HG03039 (cell line): ENCODE data around the gene HMGA1.

ENCODE experiments used
- ATAC-seq: cut with Tn5 transposase; IDR thresholded peaks from one replicate; pipeline ENCODE4 v1.9.1; 2021; ENCODE audit warnings: mild to moderate bottlenecking, moderate library complexity; ENCODE audit not compliant: unreplicated experiment

The HMGA1 gene

GRCh38 chr6:34223956-34224940 is 12.4 kb upstream of the HMGA1 start:
- ATAC-seq: peak; percentile 78

- ATAC-seq: no peak
Measured at GRCh38 chr6:34225551-34225950, 11.1 kb upstream of the HMGA1 start.

- no peak for ATAC-seq
Measured at GRCh38 chr6:34226066-34226465, 10.6 kb upstream of the HMGA1 start.

GRCh38 chr6:34226731-34227586 is 9.7 kb upstream of the HMGA1 start:
- no peak for ATAC-seq

- no peak for ATAC-seq
Measured at GRCh38 chr6:34227761-34228421, 8.8 kb upstream of the HMGA1 start.

GRCh38 chr6:34229877-34230276 is 6.8 kb upstream of the HMGA1 start:
- ATAC-seq: no peak

GRCh38 chr6:34230653-34231371 is 5.9 kb upstream of the HMGA1 start:
- no peak for ATAC-seq

- no peak for ATAC-seq
Measured at GRCh38 chr6:34231566-34232336, 4.9 kb upstream of the HMGA1 start.

GRCh38 chr6:34232901-34233300 is 3.8 kb upstream of the HMGA1 start:
- ATAC-seq: no peak

- no peak for ATAC-seq
Measured at GRCh38 chr6:34233867-34234266, 2.8 kb upstream of the HMGA1 start.

GRCh38 chr6:34234667-34235306 is 1.9 kb upstream of the HMGA1 start:
- ATAC-seq: no peak

- ATAC-seq: no peak
Measured at GRCh38 chr6:34235307-34236130, 1.2 kb upstream of the HMGA1 start.

GRCh38 chr6:34236131-34236442 is 586 bp upstream of the HMGA1 start:
- ATAC-seq: no peak

GRCh38 chr6:34237316-34237721 is 646 bp downstream of the HMGA1 start:
- ATAC-seq: peak; percentile 3

GRCh38 chr6:34237722-34238584 is 1.3 kb downstream of the HMGA1 start:
- ATAC-seq: peak; percentile 2

GRCh38 chr6:34238585-34239499 is 2.2 kb downstream of the HMGA1 start:
- no peak for ATAC-seq

- ATAC-seq: no peak
Measured at GRCh38 chr6:34239500-34239825, 2.8 kb downstream of the HMGA1 start.
